H1 (cell line): ENCODE measurements around the gene IFI30. TPM values are rescaled to one million over a fixed set of nuclear protein-coding genes. Genes with fewer than 3 reads are reported as not detected.

Experiments
- GTF2F1 ChIP-seq: IDR thresholded peaks from 2 replicates; pipeline ENCODE4 v1.6.1; 2012; ENCODE audit warnings: low read depth, low read length, improper control_type of control experiment, borderline replicate concordance
- HDAC6 ChIP-seq: IDR thresholded peaks from one replicate; pipeline ENCODE4 v1.7.1; 2012; ENCODE audit warnings: low read depth, mild to moderate bottlenecking, inconsistent platforms, low read length, moderate library complexity
- JUN ChIP-seq: IDR thresholded peaks from 2 replicates; pipeline ENCODE4 v1.6.1; 2011; ENCODE audit warnings: low read depth, mild to moderate bottlenecking, improper control_type of control experiment, low read length
- NANOG ChIP-seq: IDR thresholded peaks from 2 replicates; pipeline ENCODE4 v1.6.1; 2011; ENCODE audit warnings: low read length, low read depth, mild to moderate bottlenecking, inconsistent platforms; ENCODE audit not compliant: insufficient read depth, poor library complexity, severe bottlenecking
- PHF8 ChIP-seq: fragments of 200-600 bp; sonication (generic); conservative IDR thresholded peaks from 2 replicates; pipeline ENCODE4 v1.7.1; 2012; ENCODE audit warnings: low read depth, mild to moderate bottlenecking, inconsistent platforms, low read length, moderate library complexity
- polyA plus RNA-seq, 7 experiments: library from polyadenylated mRNA; depleted of rRNA in 3 of 7; stranded (reverse) in 5 of 7; unstranded in 2 of 7; fragments of >200 nt in 5 of 7; fragments of 200-250 nt in 2 of 7; gene quantifications; 1 replicate in 5 of 7; 2 replicates in 1 of 7; 4 replicates in 1 of 7; pipeline versions ENCODE4 v1.2.1 to v1.2.3, GENCODE V29; 2011 to 2013; ENCODE audit warnings: missing spikeins in 2 of 7, mixed read lengths in 2 of 7
- total RNA-seq: library from RNA; stranded (reverse); fragmentation: NEBNext Ultra II Directional; extraction: Animal tissue kit (Norgen Biotek cat#: 25700); gene quantifications from 2 replicates; pipeline ENCODE4 v1.2.1, GENCODE V29; 2021

The IFI30 gene
- total and polyA plus RNA-seq, 2 of the 8 experiments (the other 6 are each of a cell fraction or from before 2014, with no cell fraction given), result 28.9 to 62.4 TPM

- TF ChIP-seq JUN (no peak), HDAC6 (no peak), PHF8 (no peak), NANOG (no peak), GTF2F1 (no peak)
- TF ChIP-seq, all 59 proteins: peak for 0
Observed at GRCh38 chr19:18137657-18138339, 35.8 kb upstream of the IFI30 start (continued).
